ENCODE measurements around the gene TSFM.

DNA sequence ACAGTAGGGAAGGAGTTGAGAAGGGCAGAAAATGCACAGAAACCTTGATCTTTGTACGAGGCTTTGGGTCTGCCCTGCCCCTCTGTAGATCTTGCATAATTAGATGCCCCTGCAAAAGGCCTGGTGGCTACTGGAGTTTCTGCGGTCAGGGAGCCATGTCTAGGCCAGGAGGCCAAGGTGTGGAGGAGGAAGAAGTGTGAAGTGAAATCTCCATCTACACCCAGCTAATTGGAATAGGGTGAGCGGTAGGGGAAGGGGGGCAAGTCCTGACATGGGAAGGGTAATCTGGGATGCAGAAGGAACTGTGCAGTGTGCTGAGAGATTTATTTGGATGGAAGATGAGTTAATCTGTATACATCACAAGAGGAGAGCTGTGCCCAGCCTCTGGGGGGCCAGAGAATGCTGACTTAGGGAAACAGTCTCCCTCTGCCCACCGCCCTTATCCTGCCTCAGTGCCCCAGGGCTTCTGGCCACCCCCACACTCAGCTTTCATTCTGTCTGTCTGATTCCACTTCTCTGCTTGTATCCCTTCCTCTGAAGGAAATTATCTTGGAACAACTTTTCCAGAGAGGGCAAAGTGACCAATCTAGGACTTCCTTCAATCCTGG, 21.1 kb upstream of the TSFM start:
- no peak for TF ChIP-seq CTCF (IDR thresholded peaks at IDR 0.05; ENCODE audit: low read depth, low read length, missing input control)
- TF ChIP-seq TAF1 (conservative IDR thresholded peaks at IDR 0.05) = no peak
- no peak for TF ChIP-seq YY1 (IDR thresholded peaks at IDR 0.05)
- TF ChIP-seq, protein P1, sequence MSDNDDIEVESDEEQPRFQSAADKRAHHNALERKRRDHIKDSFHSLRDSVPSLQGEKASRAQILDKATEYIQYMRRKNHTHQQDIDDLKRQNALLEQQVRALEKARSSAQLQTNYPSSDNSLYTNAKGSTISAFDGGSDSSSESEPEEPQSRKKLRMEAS (IDR thresholded peaks at IDR 0.05) = no peak
- no peak for TF ChIP-seq RAD21 (IDR thresholded peaks at IDR 0.05)
- TF ChIP-seq RXRA (IDR thresholded peaks at IDR 0.05) = no peak
- no peak for TF ChIP-seq HNF4A (conservative IDR thresholded peaks at IDR 0.05)
- TF ChIP-seq REST (IDR thresholded peaks at IDR 0.05) = no peak
- TF ChIP-seq GABPA (IDR thresholded peaks at IDR 0.05 in 1 of 2, conservative IDR thresholded peaks at IDR 0.05 in 1 of 2) = no peak
- no peak for TF ChIP-seq FOXA1 (IDR thresholded peaks at IDR 0.05)
- TF ChIP-seq, protein P2, sequence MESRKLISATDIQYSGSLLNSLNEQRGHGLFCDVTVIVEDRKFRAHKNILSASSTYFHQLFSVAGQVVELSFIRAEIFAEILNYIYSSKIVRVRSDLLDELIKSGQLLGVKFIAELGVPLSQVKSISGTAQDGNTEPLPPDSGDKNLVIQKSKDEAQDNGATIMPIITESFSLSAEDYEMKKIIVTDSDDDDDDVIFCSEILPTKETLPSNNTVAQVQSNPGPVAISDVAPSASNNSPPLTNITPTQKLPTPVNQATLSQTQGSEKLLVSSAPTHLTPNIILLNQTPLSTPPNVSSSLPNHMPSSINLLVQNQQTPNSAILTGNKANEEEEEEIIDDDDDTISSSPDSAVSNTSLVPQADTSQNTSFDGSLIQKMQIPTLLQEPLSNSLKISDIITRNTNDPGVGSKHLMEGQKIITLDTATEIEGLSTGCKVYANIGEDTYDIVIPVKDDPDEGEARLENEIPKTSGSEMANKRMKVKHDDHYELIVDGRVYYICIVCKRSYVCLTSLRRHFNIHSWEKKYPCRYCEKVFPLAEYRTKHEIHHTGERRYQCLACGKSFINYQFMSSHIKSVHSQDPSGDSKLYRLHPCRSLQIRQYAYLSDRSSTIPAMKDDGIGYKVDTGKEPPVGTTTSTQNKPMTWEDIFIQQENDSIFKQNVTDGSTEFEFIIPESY (IDR thresholded peaks at IDR 0.05) = no peak

All from liver (tissue), 3 donors.